Sigmoid colon (tissue), 7 donors: ENCODE measurements around the gene RANGRF. TPM values are rescaled to one million over a fixed set of nuclear protein-coding genes. Genes with fewer than 3 reads are reported as not detected.

Experiments used
- DNase-seq: peaks from one replicate; pipeline ENCODE4 v3.0.0-alpha.2; 2019
- H3K27ac ChIP-seq, 4 donors: fragments of 200-600 bp; sonication (generic); one replicate each; pipeline ENCODE4 v1.5.1; 2016 to 2019; ENCODE audit warnings: mild to moderate bottlenecking in 1 of 4
- H3K27me3 ChIP-seq, 3 donors: fragments of 200-600 bp; sonication (generic); one replicate each; pipeline ENCODE4 v1.5.1; 2019; ENCODE audit warnings: mild to moderate bottlenecking in 1 of 3
- H3K36me3 ChIP-seq, 4 donors: fragments of 200-600 bp; sonication (generic); one replicate each; pipeline ENCODE4 v1.5.1; 2016 to 2019
- H3K4me1 ChIP-seq, 4 donors: fragments of 200-600 bp; sonication (generic); one replicate each; pipeline ENCODE4 v1.5.1; 2017 to 2019
- H3K4me3 ChIP-seq, 4 donors: fragments of 200-600 bp; sonication (generic); one replicate each; pipeline ENCODE4 v1.5.1; 2017 to 2019; ENCODE audit warnings: mild to moderate bottlenecking in 2 of 4, moderate library complexity in 1 of 4
- H3K9me3 ChIP-seq, 4 donors: fragments of 200-600 bp in 3 of 4; sonication (generic) in 3 of 4; one replicate each; pipeline versions ENCODE4 v1.5.1 to v1.6.1; 2013 to 2019
- EP300 ChIP-seq, 4 donors: sonication (generic); formaldehyde crosslinking; IDR thresholded peaks; one replicate each; pipeline ENCODE4 v1.6.1; 2017; ENCODE audit warnings: antibody characterized with exemption in 4 of 4
- POLR2A ChIP-seq, 2 donors: fragments of 450-650 bp; IDR thresholded peaks; one replicate each; pipeline ENCODE4 v1.6.1; 2016; ENCODE audit warnings: antibody characterized with exemption in 2 of 2, mild to moderate bottlenecking in 2 of 2, moderate library complexity in 2 of 2
- POLR2AphosphoS5 ChIP-seq, 4 donors: sonication (generic); formaldehyde crosslinking; IDR thresholded peaks; one replicate each; pipeline ENCODE4 v1.6.1; 2017; ENCODE audit warnings: antibody characterized with exemption in 4 of 4
- WGBS, 2 donors: extraction: QIAGEN DNeasy Blood & Tissue Kit; methylation state at CpG; one replicate each; pipeline ENCODE4 v1.1.7; 2013; 5-methylcytosine and 5-hydroxymethylcytosine counted together
- intact Hi-C: fragments of 100-400 bp; cut with DNase I; formaldehyde crosslinking; loops from one replicate; pipeline ENCODE4 v1.15.1; 2023
- polyA plus RNA-seq, 3 donors: library from polyadenylated mRNA; stranded (reverse); fragments of 200-250 nt; gene quantifications; one replicate each; pipeline ENCODE4 v1.2.3, GENCODE V29; 2013
- small RNA-seq, 3 donors: library from RNA; depleted of rRNA; stranded (forward); fragments of <200 nt; gene quantifications; one replicate each; pipeline ENCODE3, GENCODE V24; 2016
- total RNA-seq, 4 donors: library from RNA; depleted of rRNA; stranded (reverse); fragments of >200 nt; gene quantifications; one replicate each; pipeline ENCODE4 v1.1.0, GENCODE V29; 2016
- TF ChIP-seq, protein P1 (sequence below), 4 experiments: fragments of 450-650 bp in 3 of 4; fragments of 200-600 bp in 1 of 4; IDR thresholded peaks; one replicate each; pipeline ENCODE4 v1.5.1; 2016 to 2019; ENCODE audit warnings: antibody characterized with exemption in 4 of 4, mild to moderate bottlenecking in 3 of 4, moderate library complexity in 2 of 4
- donor health status: healthy with polysubstance abuse.
- donor health status: Bipolar disorder and iron deficiency.
- donor health status: healthy.

RANGRF gene
- total and polyA plus RNA-seq, 7 donors: 20.8 to 46.6 (median 27.5) TPM

DNA sequence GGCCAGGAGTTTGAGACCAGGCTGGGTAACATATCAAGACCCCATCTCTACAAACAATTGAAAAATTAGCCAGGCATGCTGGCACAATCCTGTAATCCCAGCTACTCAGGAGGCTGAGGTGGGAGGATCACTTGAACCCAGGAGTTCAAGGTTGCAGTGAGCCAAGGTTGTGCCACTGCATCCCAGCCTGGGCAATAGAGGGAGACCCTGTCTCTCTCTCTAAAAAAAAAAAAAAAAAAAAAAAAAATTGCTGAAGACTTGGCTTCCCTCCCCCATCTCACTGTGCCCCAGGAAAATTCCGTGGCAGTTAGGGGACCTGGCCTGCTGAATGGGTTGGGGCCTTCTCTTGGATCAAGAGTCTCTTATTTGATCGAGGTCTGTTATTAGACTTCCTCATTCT, 51.1 kb downstream of the RANGRF start, which contains the start of gene ODF4:
Gene ODF4 (plus strand): TSS at position 301 of the 400 bp plus-strand sequence. CDS start 212 bp downstream, outside the sequence.
- no peak within 1 kb of the TSS for H3K4me3 ChIP-seq
- no peaks in the 10 kb centered on the region for H3K36me3 ChIP-seq
- intact Hi-C loops: no loop called here
- no peaks in the 10 kb centered on the region for H3K9me3 ChIP-seq
- 74 to 75% methylated on average over 2 of the region's 2 CpGs for WGBS, 2 donors
- DNase-seq: no peak
- TF ChIP-seq, protein P1, sequence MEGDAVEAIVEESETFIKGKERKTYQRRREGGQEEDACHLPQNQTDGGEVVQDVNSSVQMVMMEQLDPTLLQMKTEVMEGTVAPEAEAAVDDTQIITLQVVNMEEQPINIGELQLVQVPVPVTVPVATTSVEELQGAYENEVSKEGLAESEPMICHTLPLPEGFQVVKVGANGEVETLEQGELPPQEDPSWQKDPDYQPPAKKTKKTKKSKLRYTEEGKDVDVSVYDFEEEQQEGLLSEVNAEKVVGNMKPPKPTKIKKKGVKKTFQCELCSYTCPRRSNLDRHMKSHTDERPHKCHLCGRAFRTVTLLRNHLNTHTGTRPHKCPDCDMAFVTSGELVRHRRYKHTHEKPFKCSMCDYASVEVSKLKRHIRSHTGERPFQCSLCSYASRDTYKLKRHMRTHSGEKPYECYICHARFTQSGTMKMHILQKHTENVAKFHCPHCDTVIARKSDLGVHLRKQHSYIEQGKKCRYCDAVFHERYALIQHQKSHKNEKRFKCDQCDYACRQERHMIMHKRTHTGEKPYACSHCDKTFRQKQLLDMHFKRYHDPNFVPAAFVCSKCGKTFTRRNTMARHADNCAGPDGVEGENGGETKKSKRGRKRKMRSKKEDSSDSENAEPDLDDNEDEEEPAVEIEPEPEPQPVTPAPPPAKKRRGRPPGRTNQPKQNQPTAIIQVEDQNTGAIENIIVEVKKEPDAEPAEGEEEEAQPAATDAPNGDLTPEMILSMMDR (IDR thresholded peaks at IDR 0.05): no peak
- TF ChIP-seq POLR2A (IDR thresholded peaks at IDR 0.05) (no peak), EP300 (IDR thresholded peaks at IDR 0.05) (no peak), POLR2AphosphoS5 (IDR thresholded peaks at IDR 0.05) (no peak)
- no peak within 1 kb of the TSS for H3K27ac ChIP-seq
- no peaks in the 10 kb centered on the region for H3K27me3 ChIP-seq
- H3K4me1 ChIP-seq: no peaks in the 10 kb centered on the region

Small RNAs within 50 kb of the gene (small RNA-seq; reads per million reads assigned to genes)
- gene RF00265: 0 reads per million in 3 donors

Other genes with a start within 250 kb of the RANGRF start
- 1 to 10 TPM; 2.8 to 5.3 (median 4.3) TPM for gene ALOX15B, start 249.6 kb upstream of the RANGRF start, total RNA-seq
- gene ALOX15B, start 249.6 kb upstream of the RANGRF start, polyA plus RNA-seq: 1 to 10 TPM; 1.2 to 3.2 (median 1.8) TPM
- not detected for gene ALOX12B, start 201.0 kb upstream of the RANGRF start, total RNA-seq
- gene ALOX12B, start 201.0 kb upstream of the RANGRF start, polyA plus RNA-seq: under 1 TPM in 1 of 3 donors, not detected in 2; 0.52 TPM
- gene ALOXE3, start 170.2 kb upstream of the RANGRF start, total RNA-seq: not detected
- gene ALOXE3, start 170.2 kb upstream of the RANGRF start, polyA plus RNA-seq: under 1 TPM in 1 of 3 donors, not detected in 2; 0.17 TPM
- gene HES7, start 164.6 kb upstream of the RANGRF start, total RNA-seq: not detected
- gene HES7, start 164.6 kb upstream of the RANGRF start, polyA plus RNA-seq: under 1 TPM in 1 of 3 donors, not detected in 2; 0.16 TPM
- gene PER1, start 136.3 kb upstream of the RANGRF start, total RNA-seq: 100 to 1,000 TPM in 2 of 4 donors, 10 to 100 TPM in 2; 60.3 to 153 (median 84.5) TPM
- 10 to 100 TPM; 30.5 to 67.7 (median 34.2) TPM for gene PER1, start 136.3 kb upstream of the RANGRF start, polyA plus RNA-seq
- 10 to 100 TPM; 20.4 to 29.6 (median 27.3) TPM for gene VAMP2, start 125.7 kb upstream of the RANGRF start, total RNA-seq
- 10 to 100 TPM; 37.7 to 57.1 (median 54.9) TPM for gene VAMP2, start 125.7 kb upstream of the RANGRF start, polyA plus RNA-seq
- gene TMEM107, start 112.3 kb upstream of the RANGRF start, total RNA-seq: 10 to 100 TPM in 3 of 4 donors, 1 to 10 TPM in 1; 8.3 to 61.7 (median 20.6) TPM
- 10 to 100 TPM in 1 of 3 donors, 1 to 10 TPM in 2; 4.6 to 20.8 (median 7.2) TPM for gene TMEM107, start 112.3 kb upstream of the RANGRF start, polyA plus RNA-seq
- 10 to 100 TPM in 3 of 4 donors, 1 to 10 TPM in 1; 7.7 to 17.7 (median 15.8) TPM for gene BORCS6, start 98.5 kb upstream of the RANGRF start, total RNA-seq
- 10 to 100 TPM in 2 of 3 donors, 1 to 10 TPM in 1; 9.2 to 14.6 (median 10.8) TPM for gene BORCS6, start 98.5 kb upstream of the RANGRF start, polyA plus RNA-seq
- 1 to 10 TPM in 2 of 4 donors, not detected in 2; 1.4 to 3.3 TPM for gene AURKB, start 78.1 kb upstream of the RANGRF start, total RNA-seq
- 10 to 100 TPM in 2 of 3 donors, 1 to 10 TPM in 1; 1.8 to 45.6 (median 12.7) TPM for gene AURKB, start 78.1 kb upstream of the RANGRF start, polyA plus RNA-seq
- gene CTC1, start 40.6 kb upstream of the RANGRF start, total RNA-seq: 10 to 100 TPM; 14.6 to 19.9 (median 16.7) TPM
- 10 to 100 TPM in 2 of 3 donors, 1 to 10 TPM in 1; 3.7 to 34.2 (median 13.2) TPM for gene CTC1, start 40.6 kb upstream of the RANGRF start, polyA plus RNA-seq
- gene PFAS, start 39.4 kb upstream of the RANGRF start, total RNA-seq: 10 to 100 TPM in 1 of 4 donors, 1 to 10 TPM in 3; 4.6 to 10.2 (median 6.9) TPM
- gene PFAS, start 39.4 kb upstream of the RANGRF start, polyA plus RNA-seq: 10 to 100 TPM in 1 of 3 donors, 1 to 10 TPM in 2; 1.4 to 22.2 (median 1.8) TPM
- 1 to 10 TPM; 1.8 to 5.0 (median 4.2) TPM for gene SLC25A35, start 6.7 kb downstream of the RANGRF start, total RNA-seq
- 1 to 10 TPM; 3.6 to 8.5 (median 4.9) TPM for gene SLC25A35, start 6.7 kb downstream of the RANGRF start, polyA plus RNA-seq
- 1 to 10 TPM; 1.1 to 4.9 (median 2.8) TPM for gene ARHGEF15, start 21.6 kb downstream of the RANGRF start, total RNA-seq
- gene ARHGEF15, start 21.6 kb downstream of the RANGRF start, polyA plus RNA-seq: 1 to 10 TPM in 2 of 3 donors, under 1 TPM in 1; 0.46 to 8.9 (median 1.2) TPM
- gene ODF4, start 51.2 kb downstream of the RANGRF start, total RNA-seq: not detected
- gene ODF4, start 51.2 kb downstream of the RANGRF start, polyA plus RNA-seq: not detected
- gene RPL26, start 94.5 kb downstream of the RANGRF start, total RNA-seq: 1,000 to 10,000 TPM; 3,681 to 6,264 (median 5,219) TPM
- gene RPL26, start 94.5 kb downstream of the RANGRF start, polyA plus RNA-seq: 1,000 to 10,000 TPM; 3,816 to 6,374 (median 4,477) TPM
- gene RNF222, start 109.2 kb downstream of the RANGRF start, total RNA-seq: not detected
- under 1 TPM in 1 of 3 donors, not detected in 2; 0.03 TPM for gene RNF222, start 109.2 kb downstream of the RANGRF start, polyA plus RNA-seq
- gene NDEL1, start 147.2 kb downstream of the RANGRF start, total RNA-seq: 10 to 100 TPM; 34.9 to 56.8 (median 49.4) TPM
- 10 to 100 TPM; 31.3 to 41.4 (median 37.2) TPM for gene NDEL1, start 147.2 kb downstream of the RANGRF start, polyA plus RNA-seq